ENCODE data around the gene GRM8. TPM values are rescaled to one million over a fixed set of nuclear protein-coding genes. Genes with fewer than 3 reads are reported as not detected.

The GRM8 gene
- total RNA-seq, 2 experiments from 2014 or later = not detected

GRCh38 chr7:126700807-126701604 is 551.7 kb downstream of the GRM8 start:
- Histone ChIP-seq H2AFZ (ENCODE audit: low read length) (no peak overlapping the region), H3K27ac (ENCODE audit: low read depth, low read length, poor library complexity, severe bottlenecking) (no peak overlapping the region), H3K4me1 (ENCODE audit: insufficient read depth, low read length, poor library complexity, severe bottlenecking) (no peaks in the 10 kb centered on the region), H4K20me1 (ENCODE audit: insufficient read depth, low read length) (no peaks in the 10 kb centered on the region; the same call in 1 of the 2 replicates), H3K9me3 (ENCODE audit: low read length) (no peaks in the 10 kb centered on the region), H3K79me2 (ENCODE audit: insufficient read depth, low read depth, low read length) (no peaks in the 10 kb centered on the region), H3K9me2 (ENCODE audit: insufficient read depth, low read length) (no peaks in the 10 kb centered on the region), H3K36me3 (ENCODE audit: insufficient read depth, low read length) (no peaks in the 10 kb centered on the region), H3K4me3 (ENCODE audit: low read depth, low read length, poor library complexity, severe bottlenecking) (no peak overlapping the region), H3K4me2 (ENCODE audit: low read length) (no peak overlapping the region)
- ChIA-PET POLR2A (interaction anchor here (1.3 kb wide), 1 partner anchor 43 kb away, joined by 4 read pairs; no protein-coding TSS in a partner anchor), CTCF (ENCODE audit: unreplicated experiment) (interaction anchor here (0.6 kb wide), 1 partner anchor 31 kb away, joined by 3 read pairs; no protein-coding TSS in a partner anchor)
- no TSS peak for BruUV-seq (replicated peaks)
- intact Hi-C loops (cut with micrococcal nuclease; ENCODE audit: unreplicated experiment) = no loop called here
- TF ChIP-seq EZH2phosphoT487 (IDR thresholded peaks at IDR 0.05; ENCODE audit: borderline replicate concordance, low read depth, low read length) = no peak
- TF ChIP-seq, protein P1, sequence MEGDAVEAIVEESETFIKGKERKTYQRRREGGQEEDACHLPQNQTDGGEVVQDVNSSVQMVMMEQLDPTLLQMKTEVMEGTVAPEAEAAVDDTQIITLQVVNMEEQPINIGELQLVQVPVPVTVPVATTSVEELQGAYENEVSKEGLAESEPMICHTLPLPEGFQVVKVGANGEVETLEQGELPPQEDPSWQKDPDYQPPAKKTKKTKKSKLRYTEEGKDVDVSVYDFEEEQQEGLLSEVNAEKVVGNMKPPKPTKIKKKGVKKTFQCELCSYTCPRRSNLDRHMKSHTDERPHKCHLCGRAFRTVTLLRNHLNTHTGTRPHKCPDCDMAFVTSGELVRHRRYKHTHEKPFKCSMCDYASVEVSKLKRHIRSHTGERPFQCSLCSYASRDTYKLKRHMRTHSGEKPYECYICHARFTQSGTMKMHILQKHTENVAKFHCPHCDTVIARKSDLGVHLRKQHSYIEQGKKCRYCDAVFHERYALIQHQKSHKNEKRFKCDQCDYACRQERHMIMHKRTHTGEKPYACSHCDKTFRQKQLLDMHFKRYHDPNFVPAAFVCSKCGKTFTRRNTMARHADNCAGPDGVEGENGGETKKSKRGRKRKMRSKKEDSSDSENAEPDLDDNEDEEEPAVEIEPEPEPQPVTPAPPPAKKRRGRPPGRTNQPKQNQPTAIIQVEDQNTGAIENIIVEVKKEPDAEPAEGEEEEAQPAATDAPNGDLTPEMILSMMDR (conservative IDR thresholded peaks at IDR 0.05; ENCODE audit: low read length) = no peak
- no peak for DNase-seq (ENCODE audit: low spot score)

DNA sequence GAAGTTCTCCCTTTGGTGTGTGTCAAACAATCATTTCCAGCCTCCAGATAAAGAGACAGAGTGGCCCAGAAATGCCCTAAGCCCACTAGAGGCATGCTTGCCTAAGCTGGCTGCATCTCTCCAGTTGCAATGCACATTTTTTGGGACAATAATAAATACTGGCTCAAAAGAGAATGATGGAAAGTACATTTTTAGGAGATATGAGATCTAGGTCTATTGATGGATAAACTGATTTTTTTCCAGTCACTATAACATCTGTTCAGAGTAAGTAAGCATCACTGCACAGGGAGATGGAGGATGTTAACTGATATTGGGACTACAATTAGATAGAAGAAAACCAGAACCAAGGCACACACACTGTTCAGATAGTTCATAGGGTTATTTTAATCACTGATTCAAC is 553.0 kb downstream of the GRM8 start:
- Histone ChIP-seq H3K9me2 (ENCODE audit: insufficient read depth, low read length) (no peaks in the 10 kb centered on the region), H3K36me3 (ENCODE audit: insufficient read depth, low read length) (no peaks in the 10 kb centered on the region), H3K4me2 (ENCODE audit: low read length) (no peak overlapping the region), H3K79me2 (ENCODE audit: insufficient read depth, low read depth, low read length) (no peaks in the 10 kb centered on the region), H3K4me3 (ENCODE audit: low read depth, low read length, poor library complexity, severe bottlenecking) (no peak overlapping the region), H3K9me3 (ENCODE audit: low read length) (no peaks in the 10 kb centered on the region), H3K4me1 (ENCODE audit: insufficient read depth, low read length, poor library complexity, severe bottlenecking) (no peaks in the 10 kb centered on the region), H4K20me1 (ENCODE audit: insufficient read depth, low read length) (no peaks in the 10 kb centered on the region; the same call in 1 of the 2 replicates), H3K27ac (ENCODE audit: low read depth, low read length, poor library complexity, severe bottlenecking) (no peak overlapping the region), H2AFZ (ENCODE audit: low read length) (no peak overlapping the region)
- CTCF ChIA-PET (ENCODE audit: unreplicated experiment) = no interaction called here
- BruUV-seq (replicated peaks) = no TSS peak
- DNase-seq (ENCODE audit: low spot score) = no peak
- POLR2A ChIA-PET = no interaction called here
- intact Hi-C loops (cut with micrococcal nuclease; ENCODE audit: unreplicated experiment) = no loop called here
- no peak for TF ChIP-seq EZH2phosphoT487 (IDR thresholded peaks at IDR 0.05; ENCODE audit: borderline replicate concordance, low read depth, low read length)

- no TSS peak for BruUV-seq (replicated peaks)
- Histone ChIP-seq H3K4me3 (ENCODE audit: low read depth, low read length, poor library complexity, severe bottlenecking) (no peak overlapping the region), H3K79me2 (ENCODE audit: insufficient read depth, low read depth, low read length) (no peaks in the 10 kb centered on the region), H3K27ac (ENCODE audit: low read depth, low read length, poor library complexity, severe bottlenecking) (no peak overlapping the region), H3K9me3 (ENCODE audit: low read length) (no peaks in the 10 kb centered on the region), H3K36me3 (ENCODE audit: insufficient read depth, low read length) (no peaks in the 10 kb centered on the region), H3K9me2 (ENCODE audit: insufficient read depth, low read length) (no peaks in the 10 kb centered on the region), H3K4me1 (ENCODE audit: insufficient read depth, low read length, poor library complexity, severe bottlenecking) (no peaks in the 10 kb centered on the region), H3K4me2 (ENCODE audit: low read length) (no peak overlapping the region), H4K20me1 (ENCODE audit: insufficient read depth, low read length) (no peaks in the 10 kb centered on the region; the same call in 1 of the 2 replicates), H2AFZ (ENCODE audit: low read length) (no peak overlapping the region)
- intact Hi-C loops (cut with micrococcal nuclease; ENCODE audit: unreplicated experiment) = no loop called here
- ChIA-PET POLR2A (interaction anchor here (1.0 kb wide), 1 partner anchor 15 kb away, joined by 3 read pairs; no protein-coding TSS in a partner anchor), CTCF (ENCODE audit: unreplicated experiment) (no interaction called here)
- no peak for DNase-seq (ENCODE audit: low spot score)
- TF ChIP-seq, protein P1 (conservative IDR thresholded peaks at IDR 0.05; ENCODE audit: low read length) = no peak
- TF ChIP-seq EZH2phosphoT487 (IDR thresholded peaks at IDR 0.05; ENCODE audit: borderline replicate concordance, low read depth, low read length) = no peak
These were observed 553.8 kb downstream of the GRM8 start for GRCh38 chr7:126698909-126699308.
